Measurements from ENCODE around the gene TMEM235.
"Not testable (repeated sequence)": the region's sequence is repeated elsewhere in the genome, so short reads cannot be mapped to it uniquely, and the experiment has no call there.

TMEM235 gene

GRCh38 chr17:78251773-78252103 is 20.3 kb downstream of the TMEM235 start:
- peak overlapping the region; percentile 27 for H3K4me3 ChIP-seq (ENCODE audit: low read length)
- no peak for DNase-seq (ENCODE audit: low read depth, low spot score)

GRCh38 chr17:78252111-78252634 is 20.7 kb downstream of the TMEM235 start:
- peak; percentile 98 for DNase-seq (ENCODE audit: low read depth, low spot score)
- H3K4me3 ChIP-seq (ENCODE audit: low read length): peak overlapping the region; percentile 27

GRCh38 chr17:78252701-78253635 is 21.5 kb downstream of the TMEM235 start:
- DNase-seq (ENCODE audit: low read depth, low spot score): peak; percentile 53
- H3K4me3 ChIP-seq (ENCODE audit: low read length): no peak overlapping the region

- DNase-seq (ENCODE audit: low read depth, low spot score): not testable (repeated sequence)
- H3K4me3 ChIP-seq (ENCODE audit: low read length): peak overlapping the region; percentile 74
These were observed 22.2 kb downstream of the TMEM235 start for GRCh38 chr17:78253636-78253945.

GRCh38 chr17:78253946-78254672 is 22.7 kb downstream of the TMEM235 start:
- peak; percentile 70 for DNase-seq (ENCODE audit: low read depth, low spot score)
- H3K4me3 ChIP-seq (ENCODE audit: low read length): peak overlapping the region; percentile 74

GRCh38 chr17:78255029-78255656 is 23.7 kb downstream of the TMEM235 start:
- no peak overlapping the region for H3K4me3 ChIP-seq (ENCODE audit: low read length)
- no peak for DNase-seq (ENCODE audit: low read depth, low spot score)

- H3K4me3 ChIP-seq (ENCODE audit: low read length): no peak overlapping the region
- no peak for DNase-seq (ENCODE audit: low read depth, low spot score)
These were observed 24.7 kb downstream of the TMEM235 start for GRCh38 chr17:78255953-78256706.

GRCh38 chr17:78256707-78257591 is 25.5 kb downstream of the TMEM235 start:
- DNase-seq (ENCODE audit: low read depth, low spot score): no peak

GRCh38 chr17:78257810-78258322 is 26.4 kb downstream of the TMEM235 start:
- peak overlapping the region; percentile 25 for H3K4me3 ChIP-seq (ENCODE audit: low read length)
- no peak for DNase-seq (ENCODE audit: low read depth, low spot score)

More at GRCh38 chr17:78256707-78257591, 25.5 kb downstream of the TMEM235 start:
- no peak overlapping the region for H3K4me3 ChIP-seq (ENCODE audit: low read length)

- peak; percentile 84 for DNase-seq (ENCODE audit: low read depth, low spot score)
- H3K4me3 ChIP-seq (ENCODE audit: low read length): peak overlapping the region; percentile 41
These were observed 27.1 kb downstream of the TMEM235 start for GRCh38 chr17:78258323-78259191.

- peak overlapping the region; percentile 41 for H3K4me3 ChIP-seq (ENCODE audit: low read length)
- DNase-seq (ENCODE audit: low read depth, low spot score): no peak
These were observed 27.7 kb downstream of the TMEM235 start for GRCh38 chr17:78259192-78259554.

GRCh38 chr17:78263063-78263735 is 31.8 kb downstream of the TMEM235 start:
- DNase-seq (ENCODE audit: low read depth, low spot score): no peak
- no peak overlapping the region for H3K4me3 ChIP-seq (ENCODE audit: low read length)

- H3K4me3 ChIP-seq (ENCODE audit: low read length): no peak overlapping the region
- no peak for DNase-seq (ENCODE audit: low read depth, low spot score)
These were observed 32.4 kb downstream of the TMEM235 start for GRCh38 chr17:78263736-78264340.

- DNase-seq (ENCODE audit: low read depth, low spot score): no peak
- no peak overlapping the region for H3K4me3 ChIP-seq (ENCODE audit: low read length)
These were observed 33.2 kb downstream of the TMEM235 start for GRCh38 chr17:78264590-78264989.

- DNase-seq (ENCODE audit: low read depth, low spot score): no peak
- no peak overlapping the region for H3K4me3 ChIP-seq (ENCODE audit: low read length)
These were observed 33.7 kb downstream of the TMEM235 start for GRCh38 chr17:78265121-78265520.

GRCh38 chr17:78266231-78266631 is 34.8 kb downstream of the TMEM235 start:
- no peak overlapping the region for H3K4me3 ChIP-seq (ENCODE audit: low read length)
- DNase-seq (ENCODE audit: low read depth, low spot score): no peak

All from Jurkat, Clone E6-1 (cell line).